Astrocyte of the spinal cord (primary cell): ENCODE results near the gene ABCC2.

ENCODE experiments used
- DNase-seq: peaks from one replicate; pipeline ENCODE4 v3.0.0; 2011; ENCODE audit warnings: low read depth, low spot score
- H3K4me3 ChIP-seq: 2 replicates; pipeline ENCODE4 v1.5.1; 2011; ENCODE audit warnings: low read depth, mild to moderate bottlenecking, low read length, moderate library complexity
- CTCF ChIP-seq: IDR thresholded peaks from 2 replicates; pipeline ENCODE4 v1.5.1; 2012; ENCODE audit warnings: low read depth, mild to moderate bottlenecking, low read length, inconsistent platforms
- in situ Hi-C: cut with HindIII; loops from 2 replicates; pipeline ENCODE4 v1.10.0; 2017; ENCODE audit warnings: low sequenced_read_pairs

The ABCC2 gene

GRCh38 chr10:99869581-99870122 lies 87.2 kb downstream of the ABCC2 start:
- no peak for DNase-seq
- no peak overlapping the region for H3K4me3 ChIP-seq
- TF ChIP-seq CTCF: no peak
- in situ Hi-C loops: no loop called here

DNA sequence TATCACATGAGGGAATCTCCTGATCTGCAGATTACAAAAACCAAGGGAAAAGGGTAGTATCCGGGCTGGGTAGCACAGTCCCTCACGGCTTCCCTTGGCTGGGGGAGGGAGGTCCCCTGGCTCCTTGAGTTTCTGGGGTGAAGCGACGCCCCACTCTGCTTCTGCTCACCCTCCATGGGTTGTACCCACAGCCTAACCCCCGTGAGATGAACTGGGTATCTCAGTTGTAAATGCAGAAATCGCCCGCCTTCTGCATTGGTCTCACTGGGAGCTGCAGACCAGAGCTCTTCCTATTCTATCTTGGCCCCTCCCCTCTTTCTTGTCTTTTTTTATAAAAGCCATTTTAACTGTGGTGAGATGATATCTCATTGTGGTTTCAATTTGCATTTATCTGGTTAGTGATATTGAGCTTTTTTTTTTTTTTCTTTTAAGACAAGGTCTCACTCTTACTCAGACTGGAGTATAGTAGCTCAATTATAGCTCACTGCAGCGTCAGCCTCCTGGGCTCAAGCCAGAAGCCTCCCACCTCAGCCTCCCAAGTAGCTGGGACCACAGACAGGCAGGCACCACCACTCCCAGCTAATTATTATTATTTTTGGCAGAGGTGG lies 87.8 kb downstream of the ABCC2 start:
- in situ Hi-C loops: no loop called here
- no peak overlapping the region for H3K4me3 ChIP-seq
- peak; percentile 38 for DNase-seq
- TF ChIP-seq CTCF: no peak

- no peak for TF ChIP-seq CTCF
- no peak overlapping the region for H3K4me3 ChIP-seq
- in situ Hi-C loops: no loop called here
- DNase-seq: peak; percentile 42
Observed at GRCh38 chr10:99872367-99873162, 90.1 kb downstream of the ABCC2 start.

DNA sequence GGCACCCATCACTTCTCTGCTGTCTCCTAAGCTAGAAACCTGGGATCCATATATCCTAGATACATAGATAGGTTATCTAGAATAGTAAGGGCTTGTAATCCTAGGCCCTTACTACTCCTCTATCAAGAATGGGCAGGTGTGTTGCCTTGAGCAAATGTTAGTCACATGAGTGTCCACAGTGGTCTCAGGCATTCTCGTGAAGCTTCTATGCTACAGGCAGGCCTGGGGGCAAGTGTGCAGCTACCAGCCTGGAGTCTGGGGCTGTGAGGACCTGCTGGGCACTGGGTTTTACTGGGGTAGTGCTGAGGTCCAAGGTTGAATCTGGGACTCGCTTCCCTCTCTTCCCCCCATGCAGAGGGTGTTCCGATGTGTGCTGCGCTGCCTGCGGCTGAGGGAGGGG lies 91.4 kb downstream of the ABCC2 start:
- in situ Hi-C loops: no loop called here
- H3K4me3 ChIP-seq: no peak overlapping the region
- DNase-seq: no peak
- TF ChIP-seq CTCF: no peak

- TF ChIP-seq CTCF: no peak
- no peak for DNase-seq
- in situ Hi-C loops: no loop called here
- no peak overlapping the region for H3K4me3 ChIP-seq
Observed at GRCh38 chr10:99874341-99875085, 92.1 kb downstream of the ABCC2 start.

DNA sequence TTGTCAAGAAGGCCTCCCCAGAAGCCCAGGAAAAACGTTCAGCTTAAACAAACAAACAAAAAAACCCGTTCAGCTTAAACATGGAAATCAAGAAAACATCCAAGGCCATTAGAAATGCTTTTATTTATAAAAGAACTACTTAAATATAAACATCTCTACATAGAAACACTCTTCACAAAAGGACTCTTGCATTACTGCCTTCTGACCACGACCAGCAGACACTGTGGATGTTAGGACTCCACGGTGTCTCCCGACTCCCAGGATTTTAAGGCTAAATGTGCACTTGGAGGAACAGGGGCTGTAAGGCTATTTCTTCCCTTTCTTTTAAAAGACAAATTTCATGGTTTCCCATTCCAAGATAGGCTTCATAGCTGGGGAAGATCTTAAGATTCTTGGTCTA lies 93.0 kb downstream of the ABCC2 start:
- in situ Hi-C loops: no loop called here
- no peak overlapping the region for H3K4me3 ChIP-seq
- no peak for TF ChIP-seq CTCF
- no peak for DNase-seq
